HG03196 (cell line): ENCODE measurements around the gene WSB2.

Source experiments
- ATAC-seq: cut with Tn5 transposase; IDR thresholded peaks from one replicate; pipeline ENCODE4 v1.9.1; 2021; ENCODE audit not compliant: unreplicated experiment

The WSB2 gene

GRCh38 chr12:118063576-118064391, 2.8 kb upstream of the WSB2 start:
- ATAC-seq = no peak

GRCh38 chr12:118061873-118062843, 1.2 kb upstream of the WSB2 start:
- ATAC-seq = no peak

- ATAC-seq = peak; percentile 35
These were observed 523 bp downstream of the WSB2 start for GRCh38 chr12:118060301-118061010.

GRCh38 chr12:118059341-118060191, 1.4 kb downstream of the WSB2 start:
- ATAC-seq = no peak

- ATAC-seq = no peak
These were observed 2.1 kb downstream of the WSB2 start for GRCh38 chr12:118058881-118059280.

GRCh38 chr12:118058227-118058626, 2.8 kb downstream of the WSB2 start:
- no peak for ATAC-seq

GRCh38 chr12:118055865-118056773, 4.9 kb downstream of the WSB2 start:
- ATAC-seq = no peak

GRCh38 chr12:118055144-118055557, 5.8 kb downstream of the WSB2 start:
- no peak for ATAC-seq

- no peak for ATAC-seq
These were observed 7.7 kb downstream of the WSB2 start for GRCh38 chr12:118053071-118053985.

GRCh38 chr12:118052324-118053070, 8.5 kb downstream of the WSB2 start:
- ATAC-seq = no peak

GRCh38 chr12:118050972-118051910, 9.7 kb downstream of the WSB2 start:
- ATAC-seq = no peak

GRCh38 chr12:118046430-118046829, 14.5 kb downstream of the WSB2 start:
- no peak for ATAC-seq

GRCh38 chr12:118044577-118044976, 16.4 kb downstream of the WSB2 start:
- no peak for ATAC-seq

- no peak for ATAC-seq
These were observed 16.9 kb downstream of the WSB2 start for GRCh38 chr12:118044075-118044474.

- no peak for ATAC-seq
These were observed 18.9 kb downstream of the WSB2 start for GRCh38 chr12:118042091-118042490.

- no peak for ATAC-seq
These were observed 22.8 kb downstream of the WSB2 start for GRCh38 chr12:118038137-118038536.
